HepG2 (cell line): ENCODE data around the gene PPOX. TPM values are rescaled to one million over a fixed set of nuclear protein-coding genes. Genes with fewer than 3 reads are reported as not detected.

Experiments used
- BCL6 ChIP-seq: IDR thresholded peaks from 2 replicates; pipeline ENCODE4 v1.6.1; 2016; ENCODE audit warnings: missing genetic modification reagents, missing compliant biosample characterization
- EEA1 ChIP-seq: sonication (generic); formaldehyde crosslinking; IDR thresholded peaks from 2 replicates; pipeline ENCODE4 v1.5.1; 2020; ENCODE audit warnings: mild to moderate bottlenecking, missing genetic modification reagents, borderline replicate concordance
- FOSL2 ChIP-seq: sonication (generic); formaldehyde crosslinking; IDR thresholded peaks from 2 replicates; pipeline ENCODE4 v1.4.0; 2020; ENCODE audit warnings: missing genetic modification reagents
- HCFC1 ChIP-seq: fragments of 150-350 bp; IDR thresholded peaks from 2 replicates; pipeline ENCODE4 v1.6.1; 2014; ENCODE audit warnings: low read depth, low read length
- HDAC1 ChIP-seq: sonication (generic); formaldehyde crosslinking; IDR thresholded peaks from 2 replicates; pipeline ENCODE4 v1.5.1; 2020; ENCODE audit warnings: mild to moderate bottlenecking, missing genetic modification reagents
- HNRNPK ChIP-seq: fragments of 200-400 bp; formaldehyde crosslinking; IDR thresholded peaks from 2 replicates; pipeline ENCODE4 v1.6.1; 2018; ENCODE audit warnings: low read length, low read depth, moderate library complexity, mild to moderate bottlenecking; ENCODE audit not compliant: poor library complexity, severe bottlenecking
- MBD4 ChIP-seq: IDR thresholded peaks from 2 replicates; pipeline ENCODE4 v1.6.1; 2012; ENCODE audit warnings: low read length, inconsistent platforms, borderline replicate concordance
- REL ChIP-seq: sonication (generic); formaldehyde crosslinking; conservative IDR thresholded peaks from 2 replicates; pipeline ENCODE4 v1.8.0; 2022; ENCODE audit warnings: mild to moderate bottlenecking, missing genetic modification reagents, moderate library complexity
- THAP7 ChIP-seq: sonication (generic); formaldehyde crosslinking; IDR thresholded peaks from 2 replicates; pipeline ENCODE4 v1.8.1; 2023; ENCODE audit warnings: mild to moderate bottlenecking, missing genetic modification reagents
- USF2 ChIP-seq, 2 experiments: sonication (generic) in 1 of 2; formaldehyde crosslinking in 1 of 2; IDR thresholded peaks; 2 replicates each; pipeline versions ENCODE4 v1.5.1 to v1.6.1; 2011 to 2020; ENCODE audit warnings: borderline replicate concordance in 1 of 2, low read depth in 1 of 2, low read length in 1 of 2, mild to moderate bottlenecking in 1 of 2, missing genetic modification reagents in 1 of 2, moderate library complexity in 1 of 2
- ZBTB14 ChIP-seq: sonication (generic); formaldehyde crosslinking; IDR thresholded peaks from 2 replicates; pipeline ENCODE4 v1.4.0; 2020; ENCODE audit warnings: missing genetic modification reagents
- ZMYM2 ChIP-seq: sonication (generic); formaldehyde crosslinking; IDR thresholded peaks from 2 replicates; pipeline ENCODE4 v1.8.0; 2022; ENCODE audit warnings: mild to moderate bottlenecking, missing genetic modification reagents
- ZNF18 ChIP-seq: sonication (generic); formaldehyde crosslinking; IDR thresholded peaks from 2 replicates; pipeline ENCODE4 v1.8.0; 2022; ENCODE audit warnings: mild to moderate bottlenecking, missing genetic modification reagents; ENCODE audit not compliant: insufficient replicate concordance
- ZNF350 ChIP-seq: sonication (generic); formaldehyde crosslinking; IDR thresholded peaks from 2 replicates; pipeline ENCODE4 v1.4.0; 2020; ENCODE audit warnings: mild to moderate bottlenecking, low read depth, missing genetic modification reagents, borderline replicate concordance
- ZNF773 ChIP-seq: sonication (generic); formaldehyde crosslinking; IDR thresholded peaks from 2 replicates; pipeline ENCODE4 v1.4.0; 2020; ENCODE audit warnings: missing genetic modification reagents, borderline replicate concordance
- ZNF784 ChIP-seq: sonication (generic); formaldehyde crosslinking; IDR thresholded peaks from 2 replicates; pipeline ENCODE4 v1.5.1; 2020; ENCODE audit warnings: missing genetic modification reagents, mild to moderate bottlenecking, borderline replicate concordance
- ZNF790 ChIP-seq: sonication (generic); formaldehyde crosslinking; IDR thresholded peaks from 2 replicates; pipeline ENCODE4 v1.8.0; 2022; ENCODE audit warnings: missing genetic modification reagents, mild to moderate bottlenecking, borderline replicate concordance
- ZNF792 ChIP-seq: IDR thresholded peaks from 2 replicates; pipeline ENCODE4 v1.6.1; 2016
- ZSCAN25 ChIP-seq: sonication (generic); formaldehyde crosslinking; IDR thresholded peaks from 2 replicates; pipeline ENCODE4 v1.8.0; 2022; ENCODE audit warnings: mild to moderate bottlenecking, missing genetic modification reagents
- ZSCAN9 ChIP-seq: IDR thresholded peaks from 2 replicates; pipeline ENCODE4 v1.6.1; 2016; ENCODE audit warnings: borderline replicate concordance
- polyA plus RNA-seq, 8 experiments: library from polyadenylated mRNA; depleted of rRNA in 3 of 8; stranded (reverse) in 7 of 8; unstranded in 1 of 8; fragments of >200 nt; fragmentation: Illumina TruSeq in 4 of 8; extraction: Trizol in 4 of 8; gene quantifications; 2 replicates each; pipeline versions ENCODE4 v1.2.1 to v1.2.3, GENCODE V29; 2011 to 2016; ENCODE audit warnings: low read depth in 4 of 8, missing spikeins in 1 of 8, mixed read lengths in 1 of 8; ENCODE audit not compliant: insufficient read depth in 1 of 8
- total RNA-seq, 5 experiments: library from RNA; depleted of rRNA; stranded (reverse); fragments of >200 nt; fragmentation: Illumina TruSeq; extraction: Trizol; gene quantifications; 2 replicates each; pipeline ENCODE4 v1.2.3, GENCODE V29; 2016; ENCODE audit warnings: low read depth in 1 of 5

Gene PPOX
- total and polyA plus RNA-seq, 2 of the 13 experiments (the other 11 are each of a cell fraction or from before 2014, with no cell fraction given) = 15.5 to 27.7 TPM

GRCh38 chr1:161177112-161177935 lies 11.1 kb downstream of the PPOX start, which contains the start of gene B4GALT3 (continued):
- TF ChIP-seq ZNF18 (no peak), THAP7 (CRISPR knock-in tag) (peak; percentile 89), HDAC1 (CRISPR knock-in tag) (peak; percentile 90), HNRNPK (no peak), REL (CRISPR knock-in tag) (no peak), HCFC1 (peak; percentile 49; the same call in 1 of the 2 replicates), BCL6 (peak; percentile 1; the same call in 1 of the 2 replicates), ZSCAN25 (no peak; the same call in 1 of the 2 replicates), ZBTB14 (CRISPR knock-in tag) (no peak), ZMYM2 (CRISPR knock-in tag) (no peak), MBD4 (no peak), ZNF773 (CRISPR knock-in tag) (0 out of 2 replicates have a peak, but pooled peaks have one; percentile 33), ZNF350 (peak; percentile 79; the same call in 1 of the 2 replicates), FOSL2 (CRISPR knock-in tag) (peak; percentile 72), ZNF792 (peak; percentile 41; the same call in 1 of the 2 replicates), ZNF784 (0 out of 2 replicates have a peak, but pooled peaks have one; percentile 36), USF2 (IDR thresholded peaks at IDR 0.05; ENCODE audit: low read depth, low read length) (no peak), USF2 (CRISPR knock-in tag; IDR thresholded peaks at IDR 0.05; ENCODE audit: borderline replicate concordance) (no peak), ZNF790 (CRISPR knock-in tag) (0 out of 2 replicates have a peak, but pooled peaks have one; percentile 27), EEA1 (CRISPR knock-in tag) (no peak; the same call in 1 of the 2 replicates), ZSCAN9 (CRISPR knock-in tag) (peak; percentile 78; the same call in 1 of the 2 replicates)
